MM.1S (cell line): ENCODE results near the gene CWC25.

Experiments
- CTCF ChIP-seq: fragments of 300-600 bp; sonication (generic); IDR thresholded peaks from 2 replicates; pipeline ENCODE4 v1.5.1; 2016; ENCODE audit warnings: antibody characterized with exemption, low read length, mixed read lengths
- EZH2 ChIP-seq: fragments of 300-600 bp; sonication (generic); optimal IDR thresholded peaks from 2 replicates; pipeline ENCODE3; 2017; ENCODE audit warnings: low read depth, mild to moderate bottlenecking, antibody characterized with exemption, low read length, mixed read lengths
- EZH2phosphoT487 ChIP-seq: fragments of 300-600 bp; sonication (generic); IDR thresholded peaks from 2 replicates; pipeline ENCODE4 v1.6.1; 2018; ENCODE audit warnings: antibody characterized with exemption, low read length

- TF ChIP-seq CTCF = no peak
- no peak for TF ChIP-seq EZH2
- TF ChIP-seq EZH2phosphoT487 = no peak
Observed at GRCh38 chr17:38864636-38865398, 39.7 kb upstream of the CWC25 start.
